ENCODE measurements around the gene DCDC1. TPM values are rescaled to one million over a fixed set of nuclear protein-coding genes. Genes with fewer than 3 reads are reported as not detected.

DCDC1 gene
- total RNA-seq, 1 experiment from 2014 or later = 1.5 TPM

- peaks cover 9% of the 10 kb centered on the region for H3K27me3 ChIP-seq (ENCODE audit: insufficient read depth, low read length)
- no peaks in the 10 kb centered on the region for H3K9me2 ChIP-seq (ENCODE audit: insufficient read depth)
- CTCF ChIA-PET = interaction anchor here (0.6 to 1.9 kb wide), 8 partner anchors 13 to 1337 kb away, joined by 3 to 54 read pairs (median 5); no protein-coding TSS in a partner anchor
- H3K4me2 ChIP-seq (ENCODE audit: low read length) = no peak overlapping the region
- intact Hi-C loops (cut with micrococcal nuclease) = loop anchor here (1.0 to 2.0 kb wide), 3 partner anchors 85 to 1212 kb away; no protein-coding TSS in a partner anchor
- H4K20me1 ChIP-seq (ENCODE audit: insufficient read depth) = no peaks in the 10 kb centered on the region
- H3K4me1 ChIP-seq (ENCODE audit: control insufficient read depth in 1 of 2, insufficient read depth in 2 of 2, low read length in 2 of 2) = no peaks in the 10 kb centered on the region
- no peaks in the 10 kb centered on the region for H3K79me2 ChIP-seq (ENCODE audit: insufficient read depth, low read length)
- no peak overlapping the region for H2AFZ ChIP-seq (ENCODE audit: low read depth, low read length, poor library complexity, severe bottlenecking)
- RAD21 ChIA-PET (ENCODE audit: low non-redundant PET in 1 of 2, low total read pairs in 2 of 2, uncharacterized antibody in 2 of 2, unreplicated experiment in 2 of 2) = interaction anchor here (0.5 to 1.6 kb wide), 3 partner anchors 85 to 910 kb away, joined by 3 to 7 read pairs (median 6); no protein-coding TSS in a partner anchor
- H3K4me3 ChIP-seq (replicated peaks in 1 of 2; ENCODE audit: low read depth in 1 of 2, low read length in 2 of 2) = no peak overlapping the region
- H3K9me3 ChIP-seq (ENCODE audit: control insufficient read depth in 1 of 2, insufficient read depth in 1 of 2, low read depth in 1 of 2, low read length in 2 of 2) = no peaks in the 10 kb centered on the region
- POLR2A ChIA-PET = no interaction called here
- DNase-seq (ENCODE audit: low read depth, low spot score) (peak; percentile 35), ATAC-seq (peak; percentile 75)
- H3K27ac ChIP-seq (ENCODE audit: low read depth, low read length) = no peak overlapping the region
- TF ChIP-seq MAX (IDR thresholded peaks at IDR 0.05) = no peak
- TF ChIP-seq CTCF (IDR thresholded peaks at IDR 0.05 in 2 of 3, conservative IDR thresholded peaks at IDR 0.05 in 1 of 3; ENCODE audit: borderline replicate concordance in 1 of 3, insufficient read depth in 1 of 3, low read depth in 2 of 3, low read length in 2 of 3) = peak; percentile 54 to 66 (median 60)
- peak; percentile 68 for TF ChIP-seq RAD21 (IDR thresholded peaks at IDR 0.05; ENCODE audit: low read depth)
- TF ChIP-seq JUND (IDR thresholded peaks at IDR 0.05) = no peak
- BruUV-seq (replicated peaks) = no TSS peak
- no peak overlapping the region for H3K9ac ChIP-seq (ENCODE audit: low read length)
- no peaks in the 10 kb centered on the region for H3K36me3 ChIP-seq (ENCODE audit: control insufficient read depth in 1 of 2, insufficient read depth in 2 of 2, low read length in 2 of 2)
These were observed 409.0 kb downstream of the DCDC1 start for GRCh38 chr11:30960387-30960992.

GRCh38 chr11:30956751-30957150 lies 412.8 kb downstream of the DCDC1 start:
- Histone ChIP-seq H3K4me3 (replicated peaks in 1 of 2; ENCODE audit: low read depth in 1 of 2, low read length in 2 of 2) (no peak overlapping the region), H3K4me2 (ENCODE audit: low read length) (no peak overlapping the region), H3K27me3 (ENCODE audit: insufficient read depth, low read length) (no peaks in the 10 kb centered on the region), H3K4me1 (ENCODE audit: control insufficient read depth in 1 of 2, insufficient read depth in 2 of 2, low read length in 2 of 2) (no peaks in the 10 kb centered on the region), H2AFZ (ENCODE audit: low read depth, low read length, poor library complexity, severe bottlenecking) (no peak overlapping the region), H3K9ac (ENCODE audit: low read length) (no peak overlapping the region), H3K79me2 (ENCODE audit: insufficient read depth, low read length) (no peaks in the 10 kb centered on the region), H4K20me1 (ENCODE audit: insufficient read depth) (no peaks in the 10 kb centered on the region), H3K27ac (ENCODE audit: low read depth, low read length) (no peak overlapping the region), H3K9me3 (ENCODE audit: control insufficient read depth in 1 of 2, insufficient read depth in 1 of 2, low read depth in 1 of 2, low read length in 2 of 2) (no peaks in the 10 kb centered on the region), H3K36me3 (ENCODE audit: control insufficient read depth in 1 of 2, insufficient read depth in 2 of 2, low read length in 2 of 2) (no peaks in the 10 kb centered on the region), H3K9me2 (ENCODE audit: insufficient read depth) (no peaks in the 10 kb centered on the region)
- intact Hi-C loops (cut with micrococcal nuclease) = no loop called here
- TF ChIP-seq ELF1 (IDR thresholded peaks at IDR 0.05; ENCODE audit: borderline replicate concordance, low read depth) = no peak
- TF ChIP-seq ZBTB33 (IDR thresholded peaks at IDR 0.05; ENCODE audit: extremely low read depth, insufficient replicate concordance, low read length) = no peak
- no peak for TF ChIP-seq CBX3 (IDR thresholded peaks at IDR 0.05; ENCODE audit: low read depth)
- TF ChIP-seq SRF (IDR thresholded peaks at IDR 0.05; ENCODE audit: low read depth) = no peak
- TF ChIP-seq JUND (IDR thresholded peaks at IDR 0.05) = no peak
- TF ChIP-seq ATF3 (IDR thresholded peaks at IDR 0.05) = no peak
- no peak for TF ChIP-seq ZNF274 (IDR thresholded peaks at IDR 0.05; ENCODE audit: low read depth, low read length)
- no TSS peak for BruUV-seq (replicated peaks)
- ATAC-seq (no peak), DNase-seq (ENCODE audit: low read depth, low spot score) (no peak)
- RAD21 ChIA-PET (ENCODE audit: low non-redundant PET in 1 of 2, low total read pairs in 2 of 2, uncharacterized antibody in 2 of 2, unreplicated experiment in 2 of 2) = no interaction called here
- POLR2A ChIA-PET = no interaction called here
- CTCF ChIA-PET = no interaction called here

Data from HCT116 (cell line).